GM06990 (cell line): ENCODE data around the gene ESR1.

Experiments
- DNase-seq: peaks from one replicate; pipeline ENCODE4 v3.0.0-alpha.2; 2011; ENCODE audit not compliant: insufficient read length; ENCODE audit errors: extremely low read depth
- H3K27me3 ChIP-seq: replicated peaks from 2 replicates; pipeline ENCODE4 v1.6.0; 2011; ENCODE audit warnings: low read length; ENCODE audit not compliant: control insufficient read depth, insufficient read depth
- H3K36me3 ChIP-seq: 2 replicates; pipeline ENCODE4 v1.5.1; 2011; ENCODE audit warnings: low read length; ENCODE audit not compliant: control insufficient read depth, insufficient read depth
- H3K4me3 ChIP-seq: replicated peaks from 2 replicates; pipeline ENCODE4 v1.5.1; 2011; ENCODE audit warnings: low read depth, mild to moderate bottlenecking, control low read depth, low read length
- CTCF ChIP-seq: IDR thresholded peaks from 2 replicates; pipeline ENCODE4 v1.5.1; 2011; ENCODE audit warnings: low read length, control low read depth, mild to moderate bottlenecking, inconsistent platforms; ENCODE audit not compliant: insufficient read depth, poor library complexity, severe bottlenecking

Gene ESR1

GRCh38 chr6:151869345-151869744 lies 61.9 kb downstream of the ESR1 start:
- no peak for TF ChIP-seq CTCF
- H3K36me3 ChIP-seq, result no peaks in the 10 kb centered on the region

GRCh38 chr6:151869787-151870186 lies 62.3 kb downstream of the ESR1 start:
- H3K36me3 ChIP-seq, result no peaks in the 10 kb centered on the region
- TF ChIP-seq CTCF, result no peak
- no peak overlapping the region for H3K4me3 ChIP-seq
- no peaks in the 10 kb centered on the region for H3K27me3 ChIP-seq
- DNase-seq, result no peak

More at GRCh38 chr6:151869345-151869744, 61.9 kb downstream of the ESR1 start:
- no peak overlapping the region for H3K4me3 ChIP-seq
- DNase-seq, result no peak
- no peaks in the 10 kb centered on the region for H3K27me3 ChIP-seq

- no peak for TF ChIP-seq CTCF
- no peaks in the 10 kb centered on the region for H3K27me3 ChIP-seq
- DNase-seq, result no peak
- H3K4me3 ChIP-seq, result no peak overlapping the region
- no peaks in the 10 kb centered on the region for H3K36me3 ChIP-seq
These were observed 62.9 kb downstream of the ESR1 start for GRCh38 chr6:151870375-151870774.

GRCh38 chr6:151875524-151875923 lies 68.0 kb downstream of the ESR1 start:
- H3K4me3 ChIP-seq, result no peak overlapping the region
- no peaks in the 10 kb centered on the region; the same call in 1 of the 2 replicates for H3K27me3 ChIP-seq
- H3K36me3 ChIP-seq, result no peaks in the 10 kb centered on the region
- DNase-seq, result no peak
- TF ChIP-seq CTCF, result no peak

- H3K36me3 ChIP-seq, result no peaks in the 10 kb centered on the region
- no peak overlapping the region for H3K4me3 ChIP-seq
- DNase-seq, result no peak
- no peaks in the 10 kb centered on the region; the same call in 1 of the 2 replicates for H3K27me3 ChIP-seq
- no peak for TF ChIP-seq CTCF
These were observed 68.6 kb downstream of the ESR1 start for GRCh38 chr6:151876122-151876521.

GRCh38 chr6:151877458-151877857 lies 70.0 kb downstream of the ESR1 start:
- TF ChIP-seq CTCF, result no peak
- no peaks in the 10 kb centered on the region for H3K36me3 ChIP-seq
- no peak overlapping the region for H3K4me3 ChIP-seq
- H3K27me3 ChIP-seq, result no peaks in the 10 kb centered on the region; the same call in 1 of the 2 replicates
- DNase-seq, result no peak
